GM12878 (cell line): ENCODE results near the gene COG7.

ENCODE experiments used
- EED ChIP-seq: sonication (generic); IDR thresholded peaks from 2 replicates; pipeline ENCODE4 v1.6.1; 2016; ENCODE audit warnings: antibody characterized with exemption, low read depth
- POLR2A ChIP-seq: IDR thresholded peaks from 2 replicates; pipeline ENCODE4 v1.6.1; 2011; ENCODE audit warnings: low read depth, mild to moderate bottlenecking, low read length
- POLR2AphosphoS2 ChIP-seq: IDR thresholded peaks from 2 replicates; pipeline ENCODE4 v1.6.1; 2011; ENCODE audit warnings: low read depth, mild to moderate bottlenecking, low read length, improper control_type of control experiment, moderate library complexity
- SIN3A ChIP-seq: IDR thresholded peaks from 2 replicates; pipeline ENCODE4 v1.6.1; 2012; ENCODE audit warnings: low read depth, low read length, improper control_type of control experiment
- SMAD1 ChIP-seq: fragments of 450-650 bp; IDR thresholded peaks from 2 replicates; pipeline ENCODE4 v1.6.1; 2018; ENCODE audit warnings: mild to moderate bottlenecking, low read depth; ENCODE audit not compliant: partially characterized antibody
- TCF7 ChIP-seq: IDR thresholded peaks from 2 replicates; pipeline ENCODE4 v1.6.1; 2014; ENCODE audit warnings: antibody characterized with exemption, borderline replicate concordance
- ZNF24 ChIP-seq: fragments of 450-650 bp; IDR thresholded peaks from 2 replicates; pipeline ENCODE4 v1.6.1; 2017; ENCODE audit warnings: antibody characterized with exemption, mild to moderate bottlenecking
- TF ChIP-seq, protein P1 (sequence below): IDR thresholded peaks from 2 replicates; pipeline ENCODE4 v1.6.1; 2011; ENCODE audit warnings: low read depth, low read length, improper control_type of control experiment, borderline replicate concordance

DNA sequence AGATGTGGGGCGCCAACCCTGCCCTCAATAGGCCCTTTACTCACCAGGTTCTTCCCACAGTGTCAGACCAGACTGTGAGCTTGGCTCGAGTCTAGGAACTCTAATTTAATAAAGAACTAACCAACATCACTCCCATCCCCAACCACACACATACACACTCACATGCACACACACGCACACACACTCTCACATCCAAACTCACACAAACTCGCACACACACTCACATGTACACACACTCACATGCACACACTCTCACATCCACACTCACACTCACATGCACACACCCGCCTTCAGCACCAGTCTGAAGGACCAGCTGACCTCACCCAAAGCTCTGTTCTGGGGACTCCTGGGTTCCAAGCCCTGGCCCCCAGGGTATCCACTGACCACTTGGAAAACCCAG, 63.8 kb downstream of the COG7 start:
- TF ChIP-seq TCF7 (no peak), POLR2A (no peak), SIN3A (no peak), ZNF24 (no peak), POLR2AphosphoS2 (no peak), SMAD1 (no peak), EED (no peak)
- TF ChIP-seq, protein P1, sequence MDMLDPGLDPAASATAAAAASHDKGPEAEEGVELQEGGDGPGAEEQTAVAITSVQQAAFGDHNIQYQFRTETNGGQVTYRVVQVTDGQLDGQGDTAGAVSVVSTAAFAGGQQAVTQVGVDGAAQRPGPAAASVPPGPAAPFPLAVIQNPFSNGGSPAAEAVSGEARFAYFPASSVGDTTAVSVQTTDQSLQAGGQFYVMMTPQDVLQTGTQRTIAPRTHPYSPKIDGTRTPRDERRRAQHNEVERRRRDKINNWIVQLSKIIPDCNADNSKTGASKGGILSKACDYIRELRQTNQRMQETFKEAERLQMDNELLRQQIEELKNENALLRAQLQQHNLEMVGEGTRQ: no peak
